ENCODE data around the gene ABCC4. TPM values are rescaled to one million over a fixed set of nuclear protein-coding genes. Genes with fewer than 3 reads are reported as not detected.
A peak's percentile ranks its signal among the peaks of the same experiment; 100 is the strongest.
"Not testable (repeated sequence)": the region's sequence is repeated elsewhere in the genome, so short reads cannot be mapped to it uniquely, and the experiment has no call there.

Gene ABCC4
- total RNA-seq, 2 donors from 2014 or later = 21.0 to 27.1 TPM

- intact Hi-C loops (cut with DNase I, micrococcal nuclease) = no loop called here
- peak; percentile 66 to 70 for DNase-seq
- peak; percentile 41 for ATAC-seq
Measured at GRCh38 chr13:95300625-95301182, 547 bp downstream of the ABCC4 start.

GRCh38 chr13:95298971-95299621, 2.2 kb downstream of the ABCC4 start:
- no peak for DNase-seq
- intact Hi-C loops (cut with DNase I, micrococcal nuclease) = loop anchor here in 1 of 2 donors (10.0 kb wide), 2 partner anchors 86 to 104 kb away; no protein-coding TSS in a partner anchor
- ATAC-seq = no peak

- DNase-seq = no peak
- ATAC-seq = no peak
- intact Hi-C loops (cut with DNase I, micrococcal nuclease) = loop anchor here in 1 of 2 donors (10.0 kb wide), 2 partner anchors 86 to 104 kb away; no protein-coding TSS in a partner anchor
Measured at GRCh38 chr13:95298169-95298965, 2.9 kb downstream of the ABCC4 start.

GRCh38 chr13:95296326-95296925, 4.8 kb downstream of the ABCC4 start:
- ATAC-seq (peak; percentile 57), DNase-seq (peak; percentile 58 to 67)
- intact Hi-C loops (cut with DNase I, micrococcal nuclease) = loop anchor here in 1 of 2 donors (10.0 kb wide), 2 partner anchors 88 to 102 kb away; no protein-coding TSS in a partner anchor

GRCh38 chr13:95295026-95295425, 6.2 kb downstream of the ABCC4 start:
- intact Hi-C loops (cut with DNase I, micrococcal nuclease) = loop anchor here in 1 of 2 donors (10.0 kb wide), 2 partner anchors 90 to 100 kb away; no protein-coding TSS in a partner anchor
- ATAC-seq = no peak

GRCh38 chr13:95292622-95293021, 8.6 kb downstream of the ABCC4 start:
- ATAC-seq (no peak), DNase-seq (no peak)
- intact Hi-C loops (cut with DNase I, micrococcal nuclease) = loop anchor here in 1 of 2 donors (10.0 kb wide), 2 partner anchors 92 to 98 kb away; no protein-coding TSS in a partner anchor

More at GRCh38 chr13:95295026-95295425, 6.2 kb downstream of the ABCC4 start:
- no peak for DNase-seq

GRCh38 chr13:95289901-95290300, 11.3 kb downstream of the ABCC4 start:
- intact Hi-C loops (cut with DNase I, micrococcal nuclease) = loop anchor here in 1 of 2 donors (10.0 kb wide), 2 partner anchors 95 kb away; no protein-coding TSS in a partner anchor
- not testable (repeated sequence) for DNase-seq, ATAC-seq

GRCh38 chr13:95289020-95289444, 12.2 kb downstream of the ABCC4 start:
- ATAC-seq = peak; percentile 78
- intact Hi-C loops (cut with DNase I, micrococcal nuclease) = no loop called here
- DNase-seq = no peak

GRCh38 chr13:95284436-95284835, 16.8 kb downstream of the ABCC4 start:
- ATAC-seq (no peak), DNase-seq (no peak)
- intact Hi-C loops (cut with DNase I, micrococcal nuclease) = no loop called here

- ATAC-seq (no peak), DNase-seq (no peak)
- intact Hi-C loops (cut with DNase I, micrococcal nuclease) = no loop called here
Measured at GRCh38 chr13:95279016-95279415, 22.2 kb downstream of the ABCC4 start.

- no peak for DNase-seq
Measured at GRCh38 chr13:95276037-95276505, 25.2 kb downstream of the ABCC4 start.

GRCh38 chr13:95275322-95276036, 25.8 kb downstream of the ABCC4 start:
- DNase-seq (no peak), ATAC-seq (no peak)
- intact Hi-C loops (cut with DNase I, micrococcal nuclease) = no loop called here

More at GRCh38 chr13:95276037-95276505, 25.2 kb downstream of the ABCC4 start:
- no peak for ATAC-seq
- intact Hi-C loops (cut with DNase I, micrococcal nuclease) = no loop called here

GRCh38 chr13:95273592-95274132, 27.6 kb downstream of the ABCC4 start:
- ATAC-seq; DNase-seq; intact Hi-C loops (cut with DNase I, micrococcal nuclease): not testable (repeated sequence)

GRCh38 chr13:95272076-95272475, 29.2 kb downstream of the ABCC4 start:
- ATAC-seq; DNase-seq; intact Hi-C loops (cut with DNase I, micrococcal nuclease): not testable (repeated sequence)

GRCh38 chr13:95269756-95270155, 31.5 kb downstream of the ABCC4 start:
- intact Hi-C loops (cut with DNase I, micrococcal nuclease) = no loop called here
- ATAC-seq (no peak), DNase-seq (no peak)

GRCh38 chr13:95268343-95269065, 32.7 kb downstream of the ABCC4 start:
- intact Hi-C loops (cut with DNase I, micrococcal nuclease); DNase-seq; ATAC-seq: not testable (repeated sequence)

Measured in left colon (tissue), 2 donors.